Bronchial epithelial cell (primary cell): ENCODE data around the gene SGMS1. TPM values are rescaled to one million over a fixed set of nuclear protein-coding genes. Genes with fewer than 3 reads are reported as not detected.
A peak's percentile ranks its signal among the peaks of the same experiment; 100 is the strongest.

Experiments used
- DNase-seq: peaks from one replicate; pipeline ENCODE4 v3.0.0-alpha.2; 2010; ENCODE audit warnings: low read depth
- FAIRE-seq: peaks from 2 replicates; lab custom pipeline; 2011; peaks lifted over from hg19 to GRCh38; lab: Jason Lieb, UNC
- H3K27me3 ChIP-seq: 2 replicates; pipeline ENCODE4 v1.5.1; 2011; ENCODE audit warnings: low read length; ENCODE audit not compliant: control insufficient read depth, insufficient read depth
- H3K36me3 ChIP-seq: 2 replicates; pipeline ENCODE4 v1.5.1; 2011; ENCODE audit warnings: low read length; ENCODE audit not compliant: control insufficient read depth, insufficient read depth
- H3K4me3 ChIP-seq: 2 replicates; pipeline ENCODE4 v1.5.1; 2011; ENCODE audit warnings: mild to moderate bottlenecking, low read depth, low read length, control low read depth
- CTCF ChIP-seq: IDR thresholded peaks from 2 replicates; pipeline ENCODE4 v1.5.1; 2011; ENCODE audit warnings: mild to moderate bottlenecking, moderate library complexity, low read length, control low read depth, inconsistent platforms; ENCODE audit not compliant: insufficient read depth, severe bottlenecking
- total RNA-seq: library from RNA; depleted of rRNA; stranded (reverse); fragments of >200 nt; gene quantifications from 2 replicates; pipeline ENCODE4 v1.2.1, GENCODE V29; 2014

SGMS1 gene
- total RNA-seq, 1 donor from 2014 or later, result 21.3 TPM

DNA sequence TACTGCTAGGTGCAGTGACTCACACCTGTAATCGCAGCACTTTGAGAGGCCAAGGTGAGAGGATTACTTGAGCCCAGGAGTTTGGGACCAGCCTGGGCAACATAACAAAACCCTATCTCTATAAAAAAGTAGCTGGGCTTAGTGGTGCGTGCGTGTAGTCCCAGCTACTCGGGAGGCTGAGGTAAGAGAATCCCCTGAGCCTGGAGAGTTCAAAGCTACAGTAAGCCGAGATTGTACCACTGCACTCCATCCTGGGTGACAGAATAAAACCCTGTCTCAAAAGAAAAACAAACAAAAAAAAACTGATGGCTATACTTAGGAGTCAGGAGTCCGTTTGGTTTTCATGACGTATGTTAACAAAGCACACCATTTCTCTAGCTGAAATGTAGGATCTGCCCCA lies 2.9 kb downstream of the SGMS1 start:
- Histone ChIP-seq H3K4me3 (no peak overlapping the region), H3K27me3 (no peaks in the 10 kb centered on the region), H3K36me3 (no peaks in the 10 kb centered on the region)
- DNase-seq (no peak), FAIRE-seq (no peak)
- TF ChIP-seq CTCF, result no peak

- no peak overlapping the region for H3K4me3 ChIP-seq
- no peaks in the 10 kb centered on the region for H3K36me3 ChIP-seq
- TF ChIP-seq CTCF, result no peak
- no peaks in the 10 kb centered on the region for H3K27me3 ChIP-seq
- DNase-seq, result no peak
- FAIRE-seq, result peak; percentile 23
Observed at GRCh38 chr10:50619882-50620281, 3.9 kb downstream of the SGMS1 start.

- no peaks in the 10 kb centered on the region for H3K27me3 ChIP-seq
- H3K36me3 ChIP-seq, result no peaks in the 10 kb centered on the region
- FAIRE-seq, result no peak
- TF ChIP-seq CTCF, result no peak
- DNase-seq, result no peak
- no peak overlapping the region for H3K4me3 ChIP-seq
Observed at GRCh38 chr10:50619166-50619565, 4.6 kb downstream of the SGMS1 start.

DNA sequence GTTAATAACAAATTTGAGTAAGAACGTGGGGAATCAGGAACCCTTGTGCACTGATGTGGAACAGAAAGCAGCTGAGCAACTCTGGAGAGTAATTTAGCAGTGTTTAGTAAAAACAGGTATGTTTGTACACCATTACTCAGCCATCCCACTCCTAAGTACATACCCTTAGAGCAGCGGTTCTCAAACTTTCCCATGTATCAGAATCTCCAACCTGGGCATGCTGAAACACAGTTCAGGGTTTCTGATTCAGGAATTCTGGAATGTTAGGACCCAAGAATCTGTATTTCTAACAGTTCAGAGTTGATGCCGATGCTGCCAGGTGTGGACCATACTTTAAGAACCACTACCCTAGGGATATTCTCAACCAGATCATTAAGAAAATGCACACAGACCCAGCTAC lies 5.1 kb downstream of the SGMS1 start:
- FAIRE-seq, result no peak

GRCh38 chr10:50615658-50616057 lies 8.1 kb downstream of the SGMS1 start:
- FAIRE-seq (no peak), DNase-seq (no peak)
- H3K4me3 ChIP-seq, result no peak overlapping the region
- TF ChIP-seq CTCF, result no peak
- no peaks in the 10 kb centered on the region for H3K27me3 ChIP-seq
- no peaks in the 10 kb centered on the region for H3K36me3 ChIP-seq

More for the DNA sequence above, 5.1 kb downstream of the SGMS1 start:
- DNase-seq, result peak; percentile 97
- no peaks in the 10 kb centered on the region for H3K27me3 ChIP-seq
- H3K36me3 ChIP-seq, result no peaks in the 10 kb centered on the region
- no peak for TF ChIP-seq CTCF
- no peak overlapping the region for H3K4me3 ChIP-seq

GRCh38 chr10:50614444-50615137 lies 9.2 kb downstream of the SGMS1 start:
- peak; percentile 73 for TF ChIP-seq CTCF
- FAIRE-seq (peak; percentile 80), DNase-seq (peak; percentile 72)
- H3K27me3 ChIP-seq, result no peaks in the 10 kb centered on the region
- H3K4me3 ChIP-seq, result no peak overlapping the region
- H3K36me3 ChIP-seq, result no peaks in the 10 kb centered on the region
